ENCODE data around the gene ZDHHC7. TPM values are rescaled to one million over a fixed set of nuclear protein-coding genes. Genes with fewer than 3 reads are reported as not detected.

Gene ZDHHC7
- total and polyA plus RNA-seq, 9 of the 15 experiments (the other 6 are each of a cell fraction or from before 2014, with no cell fraction given), result 1.7 to 49.7 (median 37.4) TPM

DNA sequence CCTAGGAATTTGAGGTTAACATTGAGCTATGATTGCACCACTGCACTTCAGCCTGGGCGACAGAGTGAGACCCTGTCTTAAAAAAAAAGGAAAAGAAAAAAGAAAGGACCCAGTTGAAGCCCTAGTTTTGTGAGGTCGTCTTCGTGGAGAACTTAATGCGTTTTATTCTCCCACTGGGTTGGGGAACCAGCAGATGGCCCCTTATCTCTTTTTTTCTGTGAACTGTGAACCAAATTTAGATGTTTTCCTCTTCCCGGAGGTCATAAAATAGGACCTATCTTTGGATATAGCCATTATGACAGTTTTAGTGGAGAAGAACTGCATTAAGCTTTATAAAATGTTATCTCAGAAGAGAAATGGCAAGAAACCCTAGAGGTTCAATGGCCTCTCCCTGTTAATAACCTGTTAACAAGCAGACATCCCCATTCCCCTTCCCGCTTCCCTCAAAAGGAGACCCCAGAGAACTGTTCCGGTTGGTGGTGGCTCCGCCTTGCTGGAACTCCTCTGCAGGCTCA lies 39.8 kb upstream of the ZDHHC7 start (continued):
- TF ChIP-seq, protein P1, sequence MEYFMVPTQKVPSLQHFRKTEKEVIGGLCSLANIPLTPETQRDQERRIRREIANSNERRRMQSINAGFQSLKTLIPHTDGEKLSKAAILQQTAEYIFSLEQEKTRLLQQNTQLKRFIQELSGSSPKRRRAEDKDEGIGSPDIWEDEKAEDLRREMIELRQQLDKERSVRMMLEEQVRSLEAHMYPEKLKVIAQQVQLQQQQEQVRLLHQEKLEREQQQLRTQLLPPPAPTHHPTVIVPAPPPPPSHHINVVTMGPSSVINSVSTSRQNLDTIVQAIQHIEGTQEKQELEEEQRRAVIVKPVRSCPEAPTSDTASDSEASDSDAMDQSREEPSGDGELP (CRISPR knock-in tag; IDR thresholded peaks at IDR 0.05; ENCODE audit: borderline replicate concordance), result no peak
- no peak for TF ChIP-seq CREB1 (IDR thresholded peaks at IDR 0.05)
- TF ChIP-seq CREB1 (CRISPR knock-in tag; IDR thresholded peaks at IDR 0.05), result 0 out of 2 replicates have a peak, but pooled peaks have one; percentile 7
- no peak for TF ChIP-seq RBM34 (IDR thresholded peaks at IDR 0.05; ENCODE audit: borderline replicate concordance, insufficient read depth, low read length)
- peak; percentile 68 for TF ChIP-seq TCF3 (CRISPR knock-in tag; IDR thresholded peaks at IDR 0.05)
- TF ChIP-seq, protein P2, sequence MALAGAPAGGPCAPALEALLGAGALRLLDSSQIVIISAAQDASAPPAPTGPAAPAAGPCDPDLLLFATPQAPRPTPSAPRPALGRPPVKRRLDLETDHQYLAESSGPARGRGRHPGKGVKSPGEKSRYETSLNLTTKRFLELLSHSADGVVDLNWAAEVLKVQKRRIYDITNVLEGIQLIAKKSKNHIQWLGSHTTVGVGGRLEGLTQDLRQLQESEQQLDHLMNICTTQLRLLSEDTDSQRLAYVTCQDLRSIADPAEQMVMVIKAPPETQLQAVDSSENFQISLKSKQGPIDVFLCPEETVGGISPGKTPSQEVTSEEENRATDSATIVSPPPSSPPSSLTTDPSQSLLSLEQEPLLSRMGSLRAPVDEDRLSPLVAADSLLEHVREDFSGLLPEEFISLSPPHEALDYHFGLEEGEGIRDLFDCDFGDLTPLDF (CRISPR knock-in tag; IDR thresholded peaks at IDR 0.05), result no peak
- peak; percentile 96 for TF ChIP-seq MEF2D (tag; conservative IDR thresholded peaks at IDR 0.05; ENCODE audit: low read depth)
- no peak for TF ChIP-seq TAF15 (IDR thresholded peaks at IDR 0.05; ENCODE audit: low read depth, low read length)
- TF ChIP-seq SIN3B (IDR thresholded peaks at IDR 0.05; ENCODE audit: low read depth), result no peak
- TF ChIP-seq CHCHD3 (CRISPR knock-in tag; IDR thresholded peaks at IDR 0.05), result 0 out of 2 replicates have a peak, but pooled peaks have one; percentile 41
- no peak for TF ChIP-seq ZHX1 (conservative IDR thresholded peaks at IDR 0.05; ENCODE audit: low read length)
- no peak for TF ChIP-seq MAFK (IDR thresholded peaks at IDR 0.05; ENCODE audit: low read length)
- TF ChIP-seq ZEB2 (IDR thresholded peaks at IDR 0.05), result no peak
- no peak for TF ChIP-seq KLF13 (tag; IDR thresholded peaks at IDR 0.05; ENCODE audit: borderline replicate concordance, low read depth)
- no peak for TF ChIP-seq COPS2 (conservative IDR thresholded peaks at IDR 0.05)
- TF ChIP-seq MTF1 (CRISPR knock-in tag; IDR thresholded peaks at IDR 0.05; ENCODE audit: borderline replicate concordance), result no peak
- no peak for TF ChIP-seq CHD4 (IDR thresholded peaks at IDR 0.05; ENCODE audit: insufficient read depth, insufficient replicate concordance, low read depth, low read length, poor library complexity, severe bottlenecking)
- TF ChIP-seq ZNF699 (CRISPR knock-in tag; IDR thresholded peaks at IDR 0.05; ENCODE audit: insufficient replicate concordance), result no peak
- TF ChIP-seq TEAD4 (IDR thresholded peaks at IDR 0.05; ENCODE audit: low read length), result peak; percentile 56; the same call in 1 of the 2 replicates
- no peak for TF ChIP-seq TEAD4 (CRISPR knock-in tag; IDR thresholded peaks at IDR 0.05; ENCODE audit: borderline replicate concordance)
- no peak for TF ChIP-seq SETDB1 (IDR thresholded peaks at IDR 0.05; ENCODE audit: low read length)
- no peak for TF ChIP-seq ZNF354B (CRISPR knock-in tag; IDR thresholded peaks at IDR 0.05)
- TF ChIP-seq MCM2 (IDR thresholded peaks at IDR 0.05; ENCODE audit: low read depth), result no peak
- TF ChIP-seq DIDO1 (tag; IDR thresholded peaks at IDR 0.05; ENCODE audit: low read depth), result no peak
- no peak for TF ChIP-seq PHB (CRISPR knock-in tag; IDR thresholded peaks at IDR 0.05)
- TF ChIP-seq KDM2B (CRISPR knock-in tag; IDR thresholded peaks at IDR 0.05), result no peak

All from K562 (cell line).